HG02642 (cell line): ENCODE measurements around the gene IQCE.

Source experiments
- ATAC-seq: cut with Tn5 transposase; IDR thresholded peaks from one replicate; pipeline ENCODE4 v1.9.1; 2021; ENCODE audit warnings: mild to moderate bottlenecking; ENCODE audit not compliant: unreplicated experiment, poor library complexity

IQCE gene

GRCh38 chr7:2641406-2642393 lies 82.9 kb downstream of the IQCE start:
- ATAC-seq: peak; percentile 33

- ATAC-seq: no peak
Observed at GRCh38 chr7:2643386-2644219, 84.8 kb downstream of the IQCE start.

- ATAC-seq: no peak
Observed at GRCh38 chr7:2644220-2644561, 85.4 kb downstream of the IQCE start.

- peak; percentile 34 for ATAC-seq
Observed at GRCh38 chr7:2644562-2645273, 85.9 kb downstream of the IQCE start.

GRCh38 chr7:2645274-2645868 lies 86.6 kb downstream of the IQCE start:
- ATAC-seq: peak; percentile 54

- no peak for ATAC-seq
Observed at GRCh38 chr7:2646336-2646679, 87.5 kb downstream of the IQCE start.

GRCh38 chr7:2646680-2647571 lies 88.1 kb downstream of the IQCE start:
- no peak for ATAC-seq

- ATAC-seq: no peak
Observed at GRCh38 chr7:2647594-2648172, 88.9 kb downstream of the IQCE start.

GRCh38 chr7:2649139-2649838 lies 90.5 kb downstream of the IQCE start:
- no peak for ATAC-seq

- no peak for ATAC-seq
Observed at GRCh38 chr7:2649991-2650390, 91.2 kb downstream of the IQCE start.

GRCh38 chr7:2650451-2650850 lies 91.7 kb downstream of the IQCE start:
- no peak for ATAC-seq

- no peak for ATAC-seq
Observed at GRCh38 chr7:2651336-2651735, 92.6 kb downstream of the IQCE start.

GRCh38 chr7:2651847-2652735 lies 93.3 kb downstream of the IQCE start:
- ATAC-seq: no peak

GRCh38 chr7:2652736-2653060 lies 93.9 kb downstream of the IQCE start:
- no peak for ATAC-seq

GRCh38 chr7:2654059-2654458 lies 95.3 kb downstream of the IQCE start:
- ATAC-seq: no peak

GRCh38 chr7:2655870-2656614 lies 97.3 kb downstream of the IQCE start:
- ATAC-seq: no peak

GRCh38 chr7:2657208-2657607 lies 98.4 kb downstream of the IQCE start:
- no peak for ATAC-seq
